Amygdala (tissue), 56 donors: ENCODE data around the gene SERTAD1.
"Not testable (repeated sequence)": the region's sequence is repeated elsewhere in the genome, so short reads cannot be mapped to it uniquely, and the experiment has no call there.

Experiments
- DNase-seq, 56 donors: peaks; one replicate each; lab custom pipeline; 2025; lab: John Stamatoyannopoulos, UW

Gene SERTAD1

GRCh38 chr19:40411125-40411842, 14.5 kb downstream of the SERTAD1 start:
- no peak for DNase-seq

GRCh38 chr19:40410030-40410389, 15.8 kb downstream of the SERTAD1 start:
- no peak for DNase-seq

DNA sequence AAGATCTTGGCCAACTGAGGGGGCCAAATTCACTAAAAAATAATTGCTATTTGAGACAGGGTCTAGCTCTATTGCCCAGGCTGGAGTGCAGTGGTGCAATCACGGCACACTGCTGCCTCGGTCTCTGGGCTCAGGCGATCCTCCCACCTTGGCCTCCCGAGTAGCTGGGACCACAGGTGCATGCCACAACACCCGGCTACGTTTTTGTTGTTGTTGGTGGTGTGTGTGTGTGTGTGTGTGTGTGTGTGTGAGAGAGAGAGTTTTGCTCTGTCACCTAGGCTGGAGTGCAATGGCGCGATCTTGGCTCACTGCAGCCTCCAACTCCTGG, 17.2 kb downstream of the SERTAD1 start:
- not testable (repeated sequence) for DNase-seq

DNA sequence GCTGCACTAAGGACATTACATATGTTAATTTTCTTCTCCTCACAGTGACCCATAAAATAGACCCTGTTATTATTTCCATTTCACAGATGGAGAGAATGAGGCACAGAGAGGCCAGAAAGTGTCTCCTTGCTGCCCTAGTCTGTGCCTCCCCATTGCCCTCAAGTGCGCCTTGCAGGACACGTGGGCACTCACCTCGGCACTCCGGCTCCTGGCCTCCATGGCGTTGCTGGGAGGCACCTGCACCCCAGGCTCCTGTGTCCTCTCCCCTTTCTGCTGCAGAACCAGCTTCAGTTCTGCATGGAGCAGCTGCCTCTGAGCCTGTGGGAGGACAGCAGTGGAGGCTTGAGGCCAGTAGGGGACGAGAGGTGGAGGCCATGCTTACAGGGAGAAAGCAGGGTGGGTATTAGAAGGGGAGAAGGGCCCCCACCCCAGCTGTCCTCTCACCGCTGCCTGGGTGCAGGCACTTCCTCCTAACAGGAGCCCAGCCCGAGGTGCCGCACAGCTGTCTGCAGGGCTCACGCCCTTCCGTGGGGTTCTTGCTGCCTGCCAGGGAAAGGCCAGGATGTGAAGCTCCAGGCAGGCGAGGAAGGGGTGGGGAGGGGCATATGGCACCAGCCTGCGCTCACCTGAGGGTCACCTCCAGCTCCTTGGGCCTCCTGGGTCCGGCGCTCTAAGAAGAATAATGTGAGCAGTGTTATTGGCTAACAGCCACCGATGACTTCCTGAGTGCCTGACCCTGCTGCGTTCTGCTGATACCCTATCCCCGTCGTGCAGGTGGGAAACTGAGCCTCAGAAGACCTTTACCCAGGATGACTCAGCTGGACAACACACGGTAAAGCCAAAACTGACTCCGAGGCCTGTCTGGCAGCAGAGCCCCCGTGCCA, 17.8 kb downstream of the SERTAD1 start:
- DNase-seq: no peak

- DNase-seq: peak in 37 of 56 donors; percentile 8 to 60 (median 29)
These were observed 22.4 kb downstream of the SERTAD1 start for GRCh38 chr19:40403262-40403984.

DNA sequence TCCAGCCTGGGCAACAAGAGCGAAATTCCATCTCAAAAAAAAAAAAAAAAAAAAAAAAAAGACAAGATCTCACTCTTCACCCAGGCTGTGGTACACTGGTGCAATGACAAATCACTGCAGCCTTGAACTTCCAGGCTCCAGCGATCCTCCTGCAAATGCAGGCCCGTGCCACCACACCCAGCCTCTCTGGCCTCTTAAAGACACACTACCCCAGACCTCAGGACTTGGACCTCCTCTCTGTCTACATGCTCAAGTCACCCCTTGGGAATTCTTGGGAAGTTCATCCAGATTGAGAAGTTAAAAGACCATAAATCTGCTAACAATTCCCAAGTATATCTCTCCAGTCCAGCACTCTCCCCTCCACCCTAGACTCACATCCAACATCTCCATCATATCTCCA, 25.2 kb downstream of the SERTAD1 start:
- DNase-seq: no peak

- peak in 11 of 56 donors; percentile 4 to 25 (median 15) for DNase-seq
These were observed 27.2 kb downstream of the SERTAD1 start for GRCh38 chr19:40398417-40399131.

GRCh38 chr19:40397568-40397906, 28.3 kb downstream of the SERTAD1 start:
- no peak for DNase-seq

DNA sequence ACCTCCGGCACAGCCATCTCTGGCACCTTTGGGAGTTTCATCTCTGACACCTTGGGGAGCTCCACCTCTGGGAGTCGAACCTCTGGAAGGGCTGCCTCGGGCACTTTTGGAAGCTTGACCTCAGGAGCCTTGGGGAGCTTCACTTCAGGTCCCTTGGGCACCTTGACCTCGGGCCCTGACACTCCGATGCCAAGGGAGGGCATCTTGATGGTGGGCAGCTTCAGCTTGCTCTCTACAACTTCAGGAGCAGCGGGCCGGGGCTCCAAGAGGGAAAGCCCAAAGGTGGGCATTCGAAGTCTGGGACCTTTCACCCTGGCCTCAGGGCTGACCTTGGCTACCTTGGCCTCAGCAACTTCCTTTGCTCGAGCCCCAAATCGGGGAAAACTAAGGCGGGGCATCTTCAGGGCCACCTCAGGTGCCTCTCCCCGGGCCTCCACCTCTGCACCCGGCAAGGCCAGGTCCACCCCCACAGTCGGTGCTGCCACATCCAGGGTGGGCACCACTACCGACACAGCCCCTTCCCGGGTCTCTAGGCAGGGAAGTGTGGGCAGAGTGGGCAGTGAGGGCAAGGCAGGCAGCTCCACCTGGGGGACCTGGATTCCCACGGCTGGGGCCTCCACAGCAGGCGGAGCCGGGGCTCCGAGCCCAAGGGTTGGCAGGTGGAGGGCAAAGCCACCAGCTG, 28.8 kb downstream of the SERTAD1 start:
- DNase-seq: no peak

GRCh38 chr19:40395956-40396355, 29.8 kb downstream of the SERTAD1 start:
- no peak for DNase-seq

- no peak for DNase-seq
These were observed 31.0 kb downstream of the SERTAD1 start for GRCh38 chr19:40394816-40395210.

DNA sequence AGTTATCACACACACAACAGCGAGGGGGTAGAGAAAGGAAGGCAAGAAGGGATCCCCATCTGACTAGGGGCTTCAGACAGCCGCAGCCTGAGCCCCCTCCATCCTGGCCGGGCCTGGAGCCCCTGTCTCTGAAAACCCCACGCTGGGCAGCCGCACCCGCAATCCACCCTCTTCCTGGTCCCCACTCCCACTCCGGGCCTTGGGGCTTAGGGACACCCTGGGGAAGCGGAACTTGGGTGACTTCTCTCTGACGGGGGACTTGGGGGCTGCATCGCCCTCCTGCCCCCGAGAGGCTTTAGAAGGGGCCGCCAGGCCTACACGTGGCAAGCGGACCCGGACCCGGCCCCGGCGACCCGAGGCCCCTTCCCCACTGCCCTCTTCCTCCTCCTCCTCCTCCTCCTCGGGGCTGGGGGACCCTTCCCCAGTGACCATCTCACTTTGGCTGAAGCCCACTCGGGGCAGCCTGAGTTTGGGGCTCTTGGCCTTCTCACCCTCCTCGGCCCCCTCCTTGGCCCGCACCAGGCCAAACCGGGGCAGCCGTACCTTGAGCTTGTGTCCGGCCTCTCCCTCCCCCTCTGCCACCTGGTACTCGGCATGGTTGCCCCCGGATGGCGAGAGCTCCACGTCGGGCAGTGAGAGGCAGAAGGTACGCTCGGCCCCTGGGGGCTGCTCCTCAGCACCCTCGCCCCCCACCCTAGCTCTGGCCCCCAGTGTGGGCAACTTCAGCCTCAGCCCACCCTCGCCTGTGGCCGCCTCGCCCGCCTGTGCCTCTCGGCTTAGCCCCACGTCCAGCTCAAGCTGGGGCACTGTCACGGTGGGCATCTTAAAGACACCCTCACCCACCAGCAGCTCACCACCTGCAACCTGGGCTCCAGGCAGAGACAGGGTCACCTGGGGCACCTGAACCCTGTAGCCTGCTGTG, 31.6 kb downstream of the SERTAD1 start:
- no peak for DNase-seq

- no peak for DNase-seq
These were observed 32.8 kb downstream of the SERTAD1 start for GRCh38 chr19:40392894-40393517.

- DNase-seq: no peak
These were observed 33.7 kb downstream of the SERTAD1 start for GRCh38 chr19:40392123-40392522.

GRCh38 chr19:40390084-40390742, 35.6 kb downstream of the SERTAD1 start, which contains the start of gene HIPK4:
Gene HIPK4, minus strand, starts transcription at chr19:40390181. Its CDS starts 279 bp downstream, at chr19:40389902.
- no peak for DNase-seq

DNA sequence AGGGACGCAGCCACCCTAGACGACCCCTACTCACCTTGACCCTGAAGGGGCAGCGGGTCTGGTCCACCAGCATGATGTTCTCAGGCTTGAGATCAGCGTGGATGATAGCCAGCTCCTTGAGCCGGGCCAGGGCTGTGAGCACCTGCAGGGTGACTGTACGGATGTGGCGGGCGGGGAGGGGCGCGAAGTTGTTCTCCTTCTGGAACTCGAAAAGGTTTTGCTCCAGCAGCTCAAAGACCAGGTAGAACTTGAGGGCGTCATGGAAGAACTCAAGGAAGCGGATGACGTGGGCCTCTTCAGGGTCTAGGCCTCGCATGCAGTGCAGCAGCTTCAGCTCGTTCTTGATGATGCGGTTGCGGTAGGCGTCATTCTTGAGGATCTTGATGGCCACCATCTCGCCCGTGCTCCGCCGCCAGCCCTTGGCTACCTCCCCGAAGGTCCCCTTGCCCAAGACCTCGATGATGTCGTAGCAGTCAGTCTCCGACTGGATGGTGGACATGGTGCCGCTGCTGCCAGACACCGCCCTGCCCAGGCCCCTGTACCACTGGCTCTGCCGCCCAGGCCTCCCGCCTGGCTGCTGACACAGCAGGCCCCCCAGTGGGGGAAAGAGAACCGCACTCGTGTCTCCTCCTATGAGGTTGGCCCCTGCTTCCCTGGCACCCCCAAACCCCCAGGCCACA, 36.2 kb downstream of the SERTAD1 start:
- no peak for DNase-seq

- no peak for DNase-seq
These were observed 37.3 kb downstream of the SERTAD1 start for GRCh38 chr19:40388481-40388880.
